Thymus (tissue), 11 donors: ENCODE measurements around the gene MGRN1. TPM values are rescaled to one million over a fixed set of nuclear protein-coding genes. Genes with fewer than 3 reads are reported as not detected.

Experiments
- DNase-seq, 9 donors: peaks; one replicate each; pipeline ENCODE4 v3.0.0-alpha.2; 2013; ENCODE audit warnings: low spot score in 9 of 9, low read depth in 6 of 9, missing footprints in 1 of 9
- H3K27ac ChIP-seq, 2 donors: one replicate each; pipeline ENCODE4 v1.5.1; 2013; ENCODE audit warnings: control low read depth in 1 of 2, low read depth in 1 of 2, low read length in 1 of 2, mild to moderate bottlenecking in 1 of 2, moderate library complexity in 1 of 2
- H3K27me3 ChIP-seq, 2 donors: one replicate each; pipeline ENCODE4 v1.5.1; 2013; ENCODE audit warnings: low read length in 1 of 2; ENCODE audit not compliant: control insufficient read depth in 2 of 2, insufficient read depth in 1 of 2
- H3K36me3 ChIP-seq, 2 donors: one replicate each; pipeline ENCODE4 v1.5.1; 2013; ENCODE audit warnings: low read length in 1 of 2, mild to moderate bottlenecking in 1 of 2, moderate library complexity in 1 of 2; ENCODE audit not compliant: control insufficient read depth in 2 of 2, insufficient read depth in 2 of 2
- H3K4me1 ChIP-seq, 2 donors: one replicate each; pipeline ENCODE4 v1.5.1; 2013; ENCODE audit warnings: low read length in 2 of 2; ENCODE audit not compliant: control insufficient read depth in 2 of 2, insufficient read depth in 2 of 2
- H3K4me3 ChIP-seq, 2 donors: one replicate each; pipeline ENCODE4 v1.5.1; 2013; ENCODE audit warnings: low read length in 2 of 2, control low read depth in 1 of 2, mild to moderate bottlenecking in 1 of 2
- H3K9me3 ChIP-seq, 2 donors: one replicate each; pipeline ENCODE4 v1.5.1; 2013; ENCODE audit warnings: low read length in 1 of 2, mild to moderate bottlenecking in 1 of 2; ENCODE audit not compliant: control insufficient read depth in 2 of 2, insufficient read depth in 1 of 2
- WGBS: extraction: QIAGEN DNeasy Blood & Tissue Kit; methylation state at CpG from one replicate; pipeline ENCODE4 v1.1.7; 2013; 5-methylcytosine and 5-hydroxymethylcytosine counted together
- polyA plus RNA-seq: library from polyadenylated mRNA; stranded (reverse); fragments of 200-250 nt; gene quantifications from one replicate; pipeline ENCODE4 v1.2.3, GENCODE V29; 2013
- total RNA-seq: library from RNA; stranded (reverse); fragments of 120-200 nt; gene quantifications from one replicate; pipeline ENCODE4 v1.2.4, GENCODE V29; 2013
- donor health status: healthy.

MGRN1 gene
- total and polyA plus RNA-seq, 2 donors, result 8.4 to 16.0 TPM

GRCh38 chr16:4700997-4701743 lies 76.5 kb downstream of the MGRN1 start:
- Histone ChIP-seq H3K4me3 (no peak overlapping the region), H3K9me3 (no peaks in the 10 kb centered on the region), H3K27ac (no peak overlapping the region), H3K27me3 (no peaks in the 10 kb centered on the region), H3K36me3 (peaks cover 59 to 63% of the 10 kb centered on the region in 2 donors), H3K4me1 (no peaks in the 10 kb centered on the region)
- no peak for DNase-seq
- 95% methylated on average over 33 of the region's 33 CpGs for WGBS

- no peak for DNase-seq
- peaks cover 55 to 58% of the 10 kb centered on the region in 2 donors for H3K36me3 ChIP-seq
- no peak overlapping the region for H3K27ac ChIP-seq
- no peak overlapping the region for H3K4me3 ChIP-seq
- H3K9me3 ChIP-seq, result no peaks in the 10 kb centered on the region
- H3K4me1 ChIP-seq, result no peaks in the 10 kb centered on the region
- 96% methylated on average over 17 of the region's 17 CpGs for WGBS
- H3K27me3 ChIP-seq, result no peaks in the 10 kb centered on the region
Observed at GRCh38 chr16:4701791-4702465, 77.3 kb downstream of the MGRN1 start.

DNA sequence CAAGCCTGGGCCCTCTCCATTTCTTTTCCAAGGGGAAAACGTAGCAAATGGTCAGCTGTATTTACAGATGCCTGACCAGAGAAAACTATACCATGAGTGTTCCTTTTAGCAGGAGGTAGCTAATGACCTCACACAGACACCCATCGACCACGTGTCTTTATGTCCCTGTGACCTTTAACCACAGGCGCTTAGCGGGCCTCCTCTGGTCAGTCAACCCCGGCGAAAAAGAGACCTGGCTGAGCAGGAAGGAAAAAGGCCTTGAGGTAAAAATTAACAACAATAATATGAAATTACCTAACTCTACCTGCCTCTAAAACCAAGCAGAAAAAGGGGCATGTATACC lies 77.8 kb downstream of the MGRN1 start:
- H3K27ac ChIP-seq, result no peak overlapping the region
- no peak for DNase-seq
- peaks cover 49 to 55% of the 10 kb centered on the region in 2 donors for H3K36me3 ChIP-seq
- WGBS, result 97% methylated on average over 7 of the region's 7 CpGs
- no peaks in the 10 kb centered on the region for H3K4me1 ChIP-seq
- no peak overlapping the region for H3K4me3 ChIP-seq
- no peaks in the 10 kb centered on the region for H3K9me3 ChIP-seq
- H3K27me3 ChIP-seq, result no peaks in the 10 kb centered on the region

DNA sequence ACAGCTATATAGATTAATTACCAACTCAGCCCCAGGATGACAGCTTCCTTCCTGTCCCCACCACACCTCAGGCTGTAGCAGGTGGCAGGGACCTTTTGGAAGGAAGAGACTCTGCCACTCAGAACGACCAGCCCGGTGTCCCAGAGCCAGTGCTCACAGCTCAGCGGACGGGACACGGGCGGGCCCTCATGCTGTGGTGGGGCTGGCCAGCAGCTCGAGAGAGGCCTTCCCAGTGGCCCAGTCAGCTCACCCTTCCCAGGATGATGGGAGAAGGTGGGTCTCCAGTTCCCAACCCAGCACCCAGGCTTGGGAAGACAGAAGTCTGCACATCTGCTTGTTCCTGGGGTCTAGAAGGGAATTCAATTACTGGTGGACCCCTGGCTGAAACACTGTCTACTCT lies 79.3 kb downstream of the MGRN1 start:
- H3K27ac ChIP-seq, result no peak overlapping the region
- peaks cover 38 to 46% of the 10 kb centered on the region in 2 donors for H3K36me3 ChIP-seq
- no peaks in the 10 kb centered on the region for H3K4me1 ChIP-seq
- no peaks in the 10 kb centered on the region for H3K9me3 ChIP-seq
- WGBS, result 50% methylated on average over 7 of the region's 7 CpGs
- H3K4me3 ChIP-seq, result no peak overlapping the region
- no peaks in the 10 kb centered on the region for H3K27me3 ChIP-seq
- DNase-seq, result no peak

DNA sequence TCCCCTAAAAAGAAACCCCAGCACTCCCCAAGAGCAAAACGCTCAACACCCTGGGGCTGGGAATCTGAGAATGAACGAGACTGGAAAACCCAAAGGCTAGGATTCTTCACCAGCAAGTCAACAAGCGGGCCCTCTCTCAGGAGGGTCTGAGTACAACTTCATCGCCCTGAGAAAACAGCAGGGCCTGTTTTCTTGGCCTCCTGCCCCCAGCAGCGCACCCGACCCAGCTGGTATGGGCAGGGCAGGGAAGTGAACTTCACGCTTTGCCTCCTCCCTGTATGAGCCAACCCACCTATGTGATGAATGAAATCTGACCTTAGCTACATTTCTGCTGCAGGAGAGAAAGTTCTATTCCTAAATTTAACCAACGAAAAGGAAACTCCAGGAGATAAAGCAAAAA lies 79.9 kb downstream of the MGRN1 start:
- Histone ChIP-seq H3K9me3 (no peaks in the 10 kb centered on the region), H3K27ac (no peak overlapping the region), H3K4me1 (no peaks in the 10 kb centered on the region), H3K27me3 (no peaks in the 10 kb centered on the region), H3K36me3 (peaks cover 32 to 41% of the 10 kb centered on the region in 2 donors), H3K4me3 (no peak overlapping the region)
- DNase-seq, result no peak
- 94% methylated on average over 8 of the region's 8 CpGs for WGBS

DNA sequence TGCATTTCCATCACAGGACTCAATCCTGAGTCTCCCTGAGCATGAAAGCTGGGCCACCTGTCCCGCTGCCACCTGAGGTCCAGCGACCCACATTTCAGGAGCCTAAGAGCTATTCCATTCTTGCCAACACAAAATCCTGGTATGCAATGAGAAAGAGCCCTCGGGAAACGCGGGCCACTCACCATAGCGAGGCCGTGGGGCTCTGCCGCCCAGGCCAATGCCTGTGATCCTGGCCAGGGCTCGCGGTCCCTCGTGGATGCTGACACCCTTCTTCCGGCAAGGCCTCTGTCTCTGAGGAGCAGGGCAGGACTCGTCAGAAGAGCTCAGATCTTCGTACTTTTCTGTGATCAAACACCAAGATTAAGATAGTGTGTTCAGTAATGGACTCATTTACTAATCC lies 80.3 kb downstream of the MGRN1 start:
- H3K4me1 ChIP-seq, result no peaks in the 10 kb centered on the region
- H3K4me3 ChIP-seq, result no peak overlapping the region
- H3K27ac ChIP-seq, result no peak overlapping the region
- DNase-seq, result no peak
- H3K36me3 ChIP-seq, result peaks cover 30 to 41% of the 10 kb centered on the region in 2 donors
- no peaks in the 10 kb centered on the region for H3K27me3 ChIP-seq
- no peaks in the 10 kb centered on the region for H3K9me3 ChIP-seq
- WGBS, result 98% methylated on average over 14 of the region's 14 CpGs

DNA sequence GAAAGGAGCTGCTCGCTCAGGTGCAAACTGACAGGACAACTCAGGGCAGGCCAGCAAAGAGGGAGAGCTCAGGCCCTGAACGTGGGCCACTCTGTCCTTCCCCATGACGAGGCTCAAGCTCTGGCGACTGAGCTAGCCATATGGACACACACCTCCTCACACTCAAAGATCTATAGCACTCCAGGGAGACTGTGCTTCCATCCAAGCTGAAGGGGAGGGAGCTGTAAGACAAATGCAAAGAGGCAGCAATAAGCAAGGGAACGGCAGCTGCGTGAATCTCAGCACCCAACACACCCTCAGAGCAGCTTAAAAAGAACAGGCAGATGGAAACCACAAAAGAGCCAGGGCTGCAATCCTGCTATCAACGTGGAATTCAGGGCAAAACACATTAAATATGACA lies 82.2 kb downstream of the MGRN1 start:
- Histone ChIP-seq H3K27ac (no peak overlapping the region), H3K9me3 (no peaks in the 10 kb centered on the region), H3K4me1 (no peaks in the 10 kb centered on the region), H3K4me3 (no peak overlapping the region), H3K27me3 (no peaks in the 10 kb centered on the region), H3K36me3 (peaks cover 16 to 28% of the 10 kb centered on the region in 2 donors)
- 96% methylated on average over 7 of the region's 7 CpGs for WGBS
- DNase-seq, result no peak

GRCh38 chr16:4709481-4709880 lies 84.9 kb downstream of the MGRN1 start:
- H3K4me1 ChIP-seq, result no peaks in the 10 kb centered on the region
- H3K36me3 ChIP-seq, result peaks cover 8 to 21% of the 10 kb centered on the region in 2 donors
- DNase-seq, result no peak
- H3K27me3 ChIP-seq, result no peaks in the 10 kb centered on the region
- 97% methylated on average over 4 of the region's 4 CpGs for WGBS
- no peak overlapping the region for H3K27ac ChIP-seq
- no peaks in the 10 kb centered on the region for H3K9me3 ChIP-seq
- no peak overlapping the region for H3K4me3 ChIP-seq

- H3K27me3 ChIP-seq, result no peaks in the 10 kb centered on the region
- H3K4me1 ChIP-seq, result no peaks in the 10 kb centered on the region
- H3K9me3 ChIP-seq, result no peaks in the 10 kb centered on the region
- H3K4me3 ChIP-seq, result no peak overlapping the region
- DNase-seq, result no peak
- WGBS, result 98% methylated on average over 18 of the region's 18 CpGs
- peaks cover 12 to 18% of the 10 kb centered on the region in 2 donors for H3K36me3 ChIP-seq
- no peak overlapping the region for H3K27ac ChIP-seq
Observed at GRCh38 chr16:4713663-4714501, 89.3 kb downstream of the MGRN1 start.
